ENCODE data around the gene MUC4. TPM values are rescaled to one million over a fixed set of nuclear protein-coding genes. Genes with fewer than 3 reads are reported as not detected.
"Not testable (repeated sequence)": the region's sequence is repeated elsewhere in the genome, so short reads cannot be mapped to it uniquely, and the experiment has no call there.

Gene MUC4
- total RNA-seq, 1 experiment from 2014 or later = not detected

GRCh38 chr3:195825191-195825588 is 13.5 kb upstream of the MUC4 start:
- Histone ChIP-seq H3K9me3 (replicated peaks) (no peaks in the 10 kb centered on the region), H3K4me1 (replicated peaks) (no peaks in the 10 kb centered on the region), H3K27ac (no peak overlapping the region), H3K27me3 (replicated peaks) (peaks cover 5% of the 10 kb centered on the region), H3K36me3 (no peaks in the 10 kb centered on the region), H3K4me3 (no peak overlapping the region)
- no peak for DNase-seq (ENCODE audit: low read depth in 1 of 2, low spot score in 2 of 2)

DNA sequence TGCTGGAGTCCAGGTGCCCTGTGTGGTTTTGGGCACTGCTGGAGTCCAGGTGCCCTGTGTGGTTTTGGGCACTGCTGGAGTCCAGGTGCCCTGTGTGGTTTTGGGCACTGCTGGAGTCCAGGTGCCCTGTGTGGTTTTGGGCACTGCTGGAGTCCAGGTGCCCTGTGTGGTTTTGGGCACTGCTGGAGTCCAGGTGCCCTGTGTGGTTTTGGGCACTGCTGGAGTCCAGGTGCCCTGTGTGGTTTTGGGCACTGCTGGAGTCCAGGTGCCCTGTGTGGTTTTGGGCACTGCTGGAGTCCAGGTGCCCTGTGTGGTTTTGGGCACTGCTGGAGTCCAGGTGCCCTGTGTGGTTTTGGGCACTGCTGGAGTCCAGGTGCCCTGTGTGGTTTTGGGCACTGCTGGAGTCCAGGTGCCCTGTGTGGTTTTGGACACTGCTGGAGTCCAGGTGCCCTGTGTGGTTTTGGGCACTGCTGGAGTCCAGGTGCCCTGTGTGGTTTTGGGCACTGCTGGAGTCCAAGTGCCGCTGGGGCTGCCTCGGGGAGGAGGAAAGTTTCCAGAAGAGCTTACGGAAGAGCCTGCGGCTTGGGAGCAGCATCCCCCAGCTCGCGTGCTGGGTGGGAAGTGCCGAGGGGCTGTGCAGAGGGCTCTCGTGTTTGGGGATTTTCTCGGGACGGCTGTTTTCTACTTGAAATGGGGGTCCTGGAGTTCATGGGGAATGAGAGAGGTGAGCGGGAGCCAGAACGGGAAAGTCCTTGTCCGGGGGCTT is 12.9 kb upstream of the MUC4 start:
- not testable (repeated sequence) for H3K4me3 ChIP-seq; H3K36me3 ChIP-seq; H3K27me3 ChIP-seq (replicated peaks); H3K4me1 ChIP-seq (replicated peaks); DNase-seq (ENCODE audit: low read depth in 1 of 2, low spot score in 2 of 2); H3K27ac ChIP-seq; H3K9me3 ChIP-seq (replicated peaks)

DNA sequence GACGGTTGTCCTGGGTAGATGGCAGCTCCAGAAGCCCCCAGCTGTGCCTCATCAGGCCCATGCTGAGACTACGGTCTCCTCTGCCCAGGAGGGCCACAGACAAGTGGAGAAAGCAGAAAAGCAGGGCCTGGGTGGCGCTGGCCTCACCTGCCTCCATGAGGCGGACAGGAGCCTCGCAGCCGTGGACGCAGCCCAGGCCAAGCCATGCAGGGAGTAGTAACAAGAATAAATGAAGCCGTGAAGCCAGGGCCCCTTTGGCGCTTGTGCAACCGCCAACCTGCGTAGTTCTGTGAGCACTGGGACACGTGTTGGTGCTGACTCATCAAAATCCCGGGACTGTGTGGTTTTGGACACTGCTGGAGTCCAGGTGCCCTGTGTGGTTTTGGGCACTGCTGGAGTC is 12.3 kb upstream of the MUC4 start:
- no peak for DNase-seq (ENCODE audit: low read depth in 1 of 2, low spot score in 2 of 2)
- no peaks in the 10 kb centered on the region for H3K36me3 ChIP-seq
- H3K9me3 ChIP-seq (replicated peaks) = no peaks in the 10 kb centered on the region
- H3K4me1 ChIP-seq (replicated peaks) = no peaks in the 10 kb centered on the region
- no peak overlapping the region for H3K27ac ChIP-seq
- H3K27me3 ChIP-seq (replicated peaks) = peaks cover 5% of the 10 kb centered on the region
- no peak overlapping the region for H3K4me3 ChIP-seq

DNA sequence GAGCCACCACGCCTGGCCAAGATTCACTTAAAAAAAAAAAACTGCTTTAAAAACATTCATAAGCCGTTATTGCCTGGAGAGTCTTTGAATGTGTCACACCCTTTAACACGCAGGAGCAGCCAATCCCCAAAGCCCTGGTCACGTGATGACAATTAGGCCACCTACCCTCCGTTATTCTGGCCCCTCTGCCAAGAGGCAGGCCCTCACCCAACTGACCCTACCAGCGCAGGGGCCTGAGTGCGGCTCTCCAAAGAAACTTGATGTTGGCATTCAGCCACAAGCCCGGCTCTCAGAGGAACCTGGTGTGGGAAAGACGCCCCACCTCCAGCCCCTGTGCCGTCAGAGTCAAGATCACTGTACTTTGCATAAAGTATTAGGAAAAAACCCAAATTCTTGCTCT is 11.6 kb upstream of the MUC4 start:
- no peak overlapping the region for H3K27ac ChIP-seq
- no peak overlapping the region for H3K4me3 ChIP-seq
- peaks cover 5% of the 10 kb centered on the region for H3K27me3 ChIP-seq (replicated peaks)
- no peak for DNase-seq (ENCODE audit: low read depth in 1 of 2, low spot score in 2 of 2)
- no peaks in the 10 kb centered on the region for H3K36me3 ChIP-seq
- no peaks in the 10 kb centered on the region for H3K9me3 ChIP-seq (replicated peaks)
- no peaks in the 10 kb centered on the region for H3K4me1 ChIP-seq (replicated peaks)

DNA sequence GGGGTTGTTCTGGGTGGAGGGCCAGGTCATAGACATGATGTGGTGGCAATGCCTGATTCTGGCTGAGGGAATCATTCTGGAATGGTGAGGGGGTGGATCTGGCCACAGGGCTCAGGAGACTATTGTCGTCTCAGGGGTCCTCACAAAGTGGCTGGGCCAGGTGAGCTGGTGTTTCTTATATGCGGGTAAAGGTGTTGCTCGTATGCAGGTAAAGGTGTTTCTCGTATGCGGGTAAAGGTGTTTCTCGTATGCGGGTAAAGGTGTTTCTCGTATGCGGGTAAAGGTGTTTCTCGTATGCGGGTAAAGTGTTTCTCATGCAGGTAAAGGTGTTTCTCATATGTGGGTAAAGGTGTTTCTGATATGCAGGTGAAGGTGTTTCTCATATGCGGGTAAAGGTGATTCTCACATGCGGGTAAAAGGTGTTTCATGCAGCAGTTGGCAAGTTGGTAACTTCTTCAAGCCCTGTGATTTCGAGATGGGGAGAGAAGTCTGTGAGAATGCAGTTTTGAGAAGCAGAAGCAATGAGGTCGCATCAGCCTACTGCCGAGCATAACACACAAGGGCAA is 10.5 kb upstream of the MUC4 start:
- no peaks in the 10 kb centered on the region for H3K36me3 ChIP-seq

DNA sequence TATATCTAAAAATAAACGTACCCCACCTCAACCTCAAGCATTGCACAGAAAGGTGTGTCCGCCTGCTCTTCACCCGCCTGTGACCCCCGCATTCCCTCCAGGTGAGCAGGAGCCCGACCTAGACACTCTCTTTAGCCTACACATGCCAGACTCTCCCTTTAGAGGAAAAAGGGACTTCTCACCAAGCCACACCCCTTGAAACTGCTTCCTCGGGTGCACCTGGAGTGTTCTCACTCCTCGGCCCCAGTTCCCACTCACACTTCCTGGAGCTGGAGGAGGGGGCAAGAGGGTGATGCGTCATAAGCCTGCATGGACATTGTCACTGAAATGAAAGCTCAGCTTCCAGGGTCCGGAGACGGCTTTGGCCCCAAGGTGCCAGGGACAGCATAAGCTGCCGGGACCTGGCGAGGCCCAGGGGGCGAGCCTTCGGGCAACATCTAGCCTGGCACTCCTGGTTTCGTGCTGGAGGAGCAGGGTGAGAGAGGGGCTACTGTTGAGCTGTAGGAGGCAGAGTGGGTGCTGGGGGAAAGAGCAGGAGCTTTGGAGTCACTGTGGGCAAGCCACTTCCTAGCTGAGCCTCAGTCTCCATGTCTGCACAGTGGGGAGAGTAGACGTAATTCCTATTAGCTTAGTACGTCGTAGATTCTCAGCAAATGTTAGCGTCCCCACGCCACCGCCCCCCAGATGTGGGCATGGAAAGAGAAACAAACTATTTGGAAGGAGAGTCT is 9.8 kb upstream of the MUC4 start:
- no peak for DNase-seq (ENCODE audit: low read depth in 1 of 2, low spot score in 2 of 2)
- Histone ChIP-seq H3K9me3 (replicated peaks) (no peaks in the 10 kb centered on the region), H3K4me1 (replicated peaks) (no peaks in the 10 kb centered on the region), H3K36me3 (no peaks in the 10 kb centered on the region), H3K27me3 (replicated peaks) (peaks cover 5% of the 10 kb centered on the region), H3K4me3 (no peak overlapping the region), H3K27ac (no peak overlapping the region)

More for the DNA sequence above, 10.5 kb upstream of the MUC4 start:
- DNase-seq (ENCODE audit: low read depth in 1 of 2, low spot score in 2 of 2) = no peak
- Histone ChIP-seq H3K4me3 (no peak overlapping the region), H3K9me3 (replicated peaks) (no peaks in the 10 kb centered on the region), H3K27ac (no peak overlapping the region), H3K4me1 (replicated peaks) (no peaks in the 10 kb centered on the region), H3K27me3 (replicated peaks) (peaks cover 5% of the 10 kb centered on the region)

DNA sequence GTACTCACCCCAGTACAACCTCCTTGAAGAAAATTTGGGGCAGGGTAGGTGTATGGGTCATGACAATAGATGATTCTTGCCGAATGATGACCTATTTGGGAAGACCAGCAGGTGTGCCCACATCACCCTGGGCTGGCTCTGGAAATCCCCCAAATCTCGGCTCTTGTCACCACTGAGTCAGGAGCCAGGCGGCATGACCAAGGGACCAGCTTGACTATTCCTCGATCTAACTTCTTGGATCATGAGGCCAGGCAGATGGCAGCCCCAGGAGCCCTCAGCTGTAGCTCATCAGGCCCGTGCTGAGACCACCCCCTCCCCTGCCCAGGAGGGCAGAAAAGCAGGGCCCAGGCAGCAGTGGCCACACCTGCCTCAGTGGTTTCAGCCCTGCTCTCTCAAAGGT is 9.2 kb upstream of the MUC4 start:
- Histone ChIP-seq H3K27ac (no peak overlapping the region), H3K9me3 (replicated peaks) (no peaks in the 10 kb centered on the region), H3K4me3 (no peak overlapping the region), H3K4me1 (replicated peaks) (no peaks in the 10 kb centered on the region), H3K36me3 (no peaks in the 10 kb centered on the region), H3K27me3 (replicated peaks) (peaks cover 5% of the 10 kb centered on the region)
- no peak for DNase-seq (ENCODE audit: low read depth in 1 of 2, low spot score in 2 of 2)

GRCh38 chr3:195820186-195820585 is 8.5 kb upstream of the MUC4 start:
- Histone ChIP-seq H3K27me3 (replicated peaks) (peaks cover 5% of the 10 kb centered on the region), H3K4me1 (replicated peaks) (no peaks in the 10 kb centered on the region), H3K4me3 (no peak overlapping the region), H3K27ac (no peak overlapping the region), H3K36me3 (no peaks in the 10 kb centered on the region), H3K9me3 (replicated peaks) (no peaks in the 10 kb centered on the region)
- DNase-seq (ENCODE audit: low read depth in 1 of 2, low spot score in 2 of 2) = no peak

DNA sequence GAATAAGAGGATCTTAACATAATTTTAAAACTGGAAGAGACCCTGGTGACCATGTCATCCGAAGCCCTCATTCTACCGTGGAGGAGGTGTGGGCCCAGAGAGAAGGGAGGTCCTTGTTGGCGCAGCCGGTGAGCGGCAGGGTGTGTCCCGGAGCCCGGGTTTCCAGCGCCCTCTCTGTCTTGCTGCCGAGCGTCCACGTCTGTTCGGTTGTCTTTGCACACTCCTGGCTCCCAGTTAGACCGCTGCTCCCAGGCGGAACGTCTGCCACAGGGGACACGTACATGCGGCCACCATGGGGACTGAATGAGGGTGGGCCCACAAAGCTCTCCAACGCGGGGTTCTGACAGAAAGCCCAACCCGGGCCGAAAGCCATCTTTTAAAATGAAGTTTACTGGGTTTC is 6.6 kb upstream of the MUC4 start:
- no peaks in the 10 kb centered on the region for H3K9me3 ChIP-seq (replicated peaks)
- H3K4me3 ChIP-seq = no peak overlapping the region
- H3K27ac ChIP-seq = no peak overlapping the region
- no peaks in the 10 kb centered on the region for H3K36me3 ChIP-seq
- H3K27me3 ChIP-seq (replicated peaks) = peaks cover under 1% of the 10 kb centered on the region
- DNase-seq (ENCODE audit: low read depth in 1 of 2, low spot score in 2 of 2) = no peak
- no peaks in the 10 kb centered on the region for H3K4me1 ChIP-seq (replicated peaks)

- H3K27me3 ChIP-seq (replicated peaks) = no peaks in the 10 kb centered on the region; the same call in 1 of the 2 replicates
- no peak overlapping the region for H3K27ac ChIP-seq
- no peak for DNase-seq (ENCODE audit: low read depth in 1 of 2, low spot score in 2 of 2)
- no peaks in the 10 kb centered on the region for H3K4me1 ChIP-seq (replicated peaks)
- no peak overlapping the region for H3K4me3 ChIP-seq
- no peaks in the 10 kb centered on the region for H3K9me3 ChIP-seq (replicated peaks)
- no peaks in the 10 kb centered on the region for H3K36me3 ChIP-seq
Observed at GRCh38 chr3:195817578-195818135, 5.9 kb upstream of the MUC4 start.

GRCh38 chr3:195816276-195816913 is 4.7 kb upstream of the MUC4 start:
- H3K27me3 ChIP-seq (replicated peaks); DNase-seq (ENCODE audit: low read depth in 1 of 2, low spot score in 2 of 2); H3K27ac ChIP-seq; H3K4me3 ChIP-seq; H3K36me3 ChIP-seq; H3K9me3 ChIP-seq (replicated peaks); H3K4me1 ChIP-seq (replicated peaks): not testable (repeated sequence)

DNA sequence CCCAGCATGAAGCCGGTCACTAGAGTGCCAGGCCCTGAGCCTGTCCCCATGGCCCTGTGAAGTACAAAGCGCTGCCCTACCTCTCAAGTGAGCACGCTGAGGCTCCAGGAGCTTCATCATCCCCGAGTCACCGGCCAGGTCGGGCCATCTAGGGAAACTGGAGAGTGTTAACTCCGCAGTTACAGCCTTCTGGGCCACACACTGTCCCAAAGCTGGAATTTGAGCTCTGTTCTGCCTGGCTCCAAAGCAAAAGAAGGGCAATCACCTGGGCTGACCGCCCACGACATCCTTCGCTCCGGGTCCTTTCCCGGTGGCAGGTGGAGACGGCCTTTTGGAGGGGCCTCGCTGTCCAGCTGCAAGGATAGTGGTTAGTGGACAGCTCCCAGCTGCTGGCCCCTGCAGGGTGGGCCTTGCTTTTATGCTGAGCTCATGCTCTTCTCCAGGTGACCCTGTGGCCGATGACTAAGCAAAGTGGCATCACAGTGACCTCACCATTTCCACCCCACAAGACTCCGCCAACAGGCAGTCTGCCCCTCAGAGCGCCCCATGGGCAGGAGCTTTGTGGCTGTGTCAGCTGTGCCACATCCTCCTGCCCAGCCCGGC is 3.5 kb upstream of the MUC4 start:
- Histone ChIP-seq H3K27ac (no peak overlapping the region), H3K4me1 (replicated peaks) (no peaks in the 10 kb centered on the region), H3K4me3 (no peak overlapping the region), H3K36me3 (no peaks in the 10 kb centered on the region), H3K9me3 (replicated peaks) (no peaks in the 10 kb centered on the region), H3K27me3 (replicated peaks) (no peaks in the 10 kb centered on the region; the same call in 1 of the 2 replicates)
- no peak for DNase-seq (ENCODE audit: low read depth in 1 of 2, low spot score in 2 of 2)

DNA sequence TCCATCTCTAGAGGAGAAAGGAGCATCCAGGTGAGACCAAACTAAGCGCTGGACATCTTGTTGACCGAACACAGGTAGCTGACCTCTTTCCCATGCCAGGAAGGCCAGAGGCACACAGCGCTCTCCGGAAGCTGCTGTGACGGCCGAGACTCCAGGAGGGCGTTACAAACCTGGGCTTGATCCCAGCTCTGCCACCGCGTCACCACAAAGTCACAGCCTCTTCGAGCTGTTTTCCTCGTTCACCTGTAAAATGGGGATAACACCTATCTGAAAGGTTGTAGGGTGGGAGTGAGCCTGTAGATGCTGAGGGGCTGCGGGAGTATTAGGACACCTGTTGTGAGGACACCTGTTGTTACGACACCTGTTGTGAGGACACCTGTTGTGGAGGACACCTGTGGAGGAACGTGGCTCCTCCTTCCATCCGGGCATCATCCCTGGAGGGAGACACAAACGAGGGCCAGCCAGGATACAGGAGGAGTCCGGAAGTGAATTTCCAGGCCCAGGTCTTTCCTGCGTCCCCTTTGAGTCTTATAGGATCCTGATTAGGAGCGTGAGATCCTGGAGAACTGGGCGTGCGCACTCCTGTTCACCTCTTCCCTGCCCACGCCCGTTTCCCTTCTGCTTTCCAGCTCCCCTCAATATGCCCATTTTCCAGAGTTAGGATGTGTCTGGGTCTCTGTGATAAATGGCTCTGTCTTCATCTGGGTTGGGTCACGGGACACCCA is 2.3 kb upstream of the MUC4 start:
- Histone ChIP-seq H3K9me3 (replicated peaks) (no peaks in the 10 kb centered on the region), H3K27ac (no peak overlapping the region), H3K4me1 (replicated peaks) (no peaks in the 10 kb centered on the region), H3K36me3 (no peaks in the 10 kb centered on the region), H3K27me3 (replicated peaks) (no peaks in the 10 kb centered on the region; the same call in 1 of the 2 replicates), H3K4me3 (no peak overlapping the region)
- DNase-seq (ENCODE audit: low read depth in 1 of 2, low spot score in 2 of 2) = no peak
